DMS53 (cell line): ENCODE measurements around the gene MRPS35.

Experiments used
- DNase-seq: peaks from one replicate; lab custom pipeline; 2025; lab: John Stamatoyannopoulos, UW

MRPS35 gene

DNA sequence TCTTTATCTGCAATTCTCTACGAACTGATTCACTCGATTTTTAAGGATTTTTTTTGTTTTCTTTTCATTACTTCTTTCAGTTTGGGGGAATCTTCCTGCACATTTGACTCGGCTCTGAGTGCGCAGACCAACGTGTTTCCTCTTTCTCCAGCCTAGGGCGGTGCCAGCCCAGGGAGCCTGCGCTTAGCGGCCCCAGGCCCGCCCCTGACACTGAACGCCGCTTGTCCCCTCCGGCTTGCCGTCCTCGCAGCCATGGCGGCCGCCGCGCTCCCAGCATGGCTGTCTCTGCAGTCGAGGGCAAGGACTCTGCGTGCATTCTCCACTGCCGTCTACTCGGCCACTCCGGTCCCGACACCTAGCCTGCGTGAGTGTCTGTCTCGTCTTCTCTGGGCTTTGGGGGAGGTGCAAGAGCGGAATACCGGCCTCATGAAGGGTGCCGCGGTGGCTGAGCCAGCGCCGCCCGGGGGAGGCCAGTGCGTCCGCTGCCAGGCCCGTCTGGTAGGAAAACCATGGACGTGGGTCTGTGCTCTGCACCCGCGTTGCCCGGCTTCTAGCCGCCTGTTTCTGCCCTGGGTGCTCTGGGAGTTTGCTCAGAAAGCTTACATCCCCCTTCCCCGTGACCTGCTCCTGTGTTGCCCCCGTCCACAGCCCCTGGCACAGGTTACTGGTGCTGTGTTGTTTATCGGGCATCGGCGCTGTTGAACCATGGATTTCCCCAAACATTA is at the start of gene MRPS35:
Gene MRPS35 (plus strand): TSS at position 241 of the 725 bp plus-strand sequence. CDS start 12 bp downstream, at position 253.
- DNase-seq, result peak; percentile 99

GRCh38 chr12:27665704-27666103 is 44.9 kb upstream of the MRPS35 start:
- no peak for DNase-seq

GRCh38 chr12:27666510-27666909 is 44.1 kb upstream of the MRPS35 start:
- no peak for DNase-seq

DNA sequence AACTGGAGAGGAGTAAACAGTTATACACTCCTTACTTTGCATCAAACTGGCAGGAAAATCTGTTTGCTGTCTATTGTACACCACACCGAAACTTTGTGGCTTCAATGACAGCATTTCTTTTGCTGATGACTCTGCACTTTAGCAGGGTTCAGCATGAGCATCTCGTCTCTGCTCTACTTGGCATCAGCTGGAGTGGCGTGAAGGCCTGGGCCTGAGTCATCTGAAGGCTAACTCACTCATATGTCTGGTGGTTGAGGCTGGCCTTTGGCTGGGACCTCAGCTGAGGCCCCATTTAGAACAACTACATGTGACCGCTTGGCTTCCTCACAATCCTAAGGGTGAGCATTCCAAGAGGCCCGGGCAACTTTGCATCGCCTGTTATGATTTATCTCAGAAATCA is 43.1 kb upstream of the MRPS35 start:
- DNase-seq, result no peak

DNA sequence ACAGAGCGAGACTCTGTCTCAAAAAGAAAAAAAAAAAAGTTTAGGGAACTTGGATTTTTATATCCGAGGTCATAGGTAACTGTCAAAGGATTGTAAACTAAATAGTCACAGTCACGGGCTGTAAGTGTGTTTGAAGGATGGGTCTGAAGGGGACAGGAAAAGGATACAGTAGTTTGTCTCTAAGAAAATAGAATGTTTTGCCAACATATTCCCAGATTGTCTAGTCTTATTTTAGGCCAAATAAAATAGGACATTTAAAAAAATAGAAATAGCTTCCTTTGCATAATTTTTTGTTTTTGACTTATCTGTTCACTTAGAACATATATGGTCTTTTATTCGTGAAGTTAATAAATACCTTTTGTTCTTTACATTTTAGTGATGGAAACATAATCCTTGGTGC is 38.6 kb upstream of the MRPS35 start:
- DNase-seq, result no peak

DNA sequence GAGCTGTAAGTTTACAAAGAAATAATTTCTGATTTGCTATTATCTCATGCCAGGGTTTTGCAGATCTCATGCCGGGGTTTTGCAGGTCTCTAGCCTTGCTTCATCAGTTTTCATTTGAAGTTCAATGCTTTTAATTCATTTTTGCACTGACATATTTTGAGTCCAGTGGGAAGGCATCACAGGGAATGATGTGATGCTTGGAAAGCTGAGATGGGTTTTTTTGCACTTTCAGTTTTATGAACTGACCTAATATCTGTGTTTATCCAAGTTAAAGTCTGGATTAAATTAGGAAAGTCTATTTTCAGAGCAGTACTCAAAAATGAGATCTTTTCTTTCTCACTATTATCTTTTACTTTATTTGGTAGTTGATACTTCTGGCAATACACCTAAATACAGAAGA is 38.0 kb upstream of the MRPS35 start:
- no peak for DNase-seq

GRCh38 chr12:27673101-27673718 is 37.4 kb upstream of the MRPS35 start:
- no peak for DNase-seq

GRCh38 chr12:27674989-27675388 is 35.6 kb upstream of the MRPS35 start:
- no peak for DNase-seq

GRCh38 chr12:27680619-27681018 is 30.0 kb upstream of the MRPS35 start:
- no peak for DNase-seq

GRCh38 chr12:27682534-27682933 is 28.1 kb upstream of the MRPS35 start:
- DNase-seq, result no peak

GRCh38 chr12:27685274-27685673 is 25.4 kb upstream of the MRPS35 start:
- no peak for DNase-seq

GRCh38 chr12:27686147-27686546 is 24.5 kb upstream of the MRPS35 start:
- no peak for DNase-seq

GRCh38 chr12:27688671-27689070 is 22.0 kb upstream of the MRPS35 start:
- DNase-seq, result no peak

GRCh38 chr12:27689558-27690180 is 21.0 kb upstream of the MRPS35 start:
- DNase-seq, result no peak

- DNase-seq, result no peak
These were observed 17.2 kb upstream of the MRPS35 start for GRCh38 chr12:27693403-27693802.

DNA sequence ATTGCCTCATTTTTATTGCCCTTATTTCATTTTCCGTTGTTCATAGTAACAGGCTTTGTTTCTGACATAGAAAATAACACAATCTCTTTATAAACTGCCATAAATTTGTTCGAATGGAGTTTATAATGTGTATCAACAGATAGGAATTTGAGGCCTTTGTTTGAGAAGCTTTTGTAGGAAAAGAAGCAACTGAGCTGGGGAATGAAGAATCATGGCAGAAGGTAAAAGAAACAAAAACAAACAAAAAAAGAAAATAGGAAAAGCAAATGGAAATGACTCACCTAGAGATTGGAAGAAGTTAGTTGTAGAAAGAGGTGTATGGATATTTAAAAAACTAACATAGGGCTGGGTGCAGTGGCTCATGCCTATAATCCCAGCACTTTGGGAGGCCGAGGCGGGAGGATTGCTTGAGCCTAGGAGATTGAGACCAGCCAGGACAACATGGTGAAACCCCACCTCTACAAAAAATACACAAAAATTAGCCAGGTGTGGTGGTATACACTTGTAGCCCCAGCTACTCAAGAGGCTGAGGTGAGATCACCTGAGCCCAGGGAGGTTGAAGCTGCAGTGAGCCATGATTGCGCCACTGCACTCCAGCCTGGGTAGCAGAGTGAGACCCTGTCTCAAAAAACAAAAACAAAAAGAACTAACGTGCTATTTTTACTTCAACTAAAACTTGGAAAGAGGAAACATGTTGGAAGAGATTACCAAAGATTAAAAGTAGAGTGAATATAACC is 14.9 kb upstream of the MRPS35 start:
- DNase-seq, result peak; percentile 47

DNA sequence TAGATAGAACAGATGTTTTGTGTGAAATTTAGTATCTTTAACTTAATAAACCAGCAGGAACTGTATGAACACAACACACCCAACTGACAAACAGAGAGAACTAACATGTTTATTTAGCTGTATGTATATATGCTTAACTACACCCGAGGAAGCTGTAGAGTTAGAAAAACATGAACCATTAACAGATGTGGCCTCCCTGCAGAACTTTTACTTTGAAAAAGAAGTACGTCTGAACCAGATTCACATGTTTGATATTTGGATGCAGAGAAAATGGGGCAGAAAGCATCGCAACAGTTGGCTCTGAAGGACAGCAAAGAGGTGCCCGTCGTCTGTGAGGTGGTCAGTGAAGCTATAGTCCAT is 14.4 kb upstream of the MRPS35 start, which contains the start of gene REP15:
Gene REP15 (plus strand): TSS at position 155 of the 360 bp plus-strand sequence. CDS start 116 bp downstream, at position 271.
- DNase-seq, result peak; percentile 42

- DNase-seq, result no peak
These were observed 13.6 kb upstream of the MRPS35 start for GRCh38 chr12:27696864-27697564.

DNA sequence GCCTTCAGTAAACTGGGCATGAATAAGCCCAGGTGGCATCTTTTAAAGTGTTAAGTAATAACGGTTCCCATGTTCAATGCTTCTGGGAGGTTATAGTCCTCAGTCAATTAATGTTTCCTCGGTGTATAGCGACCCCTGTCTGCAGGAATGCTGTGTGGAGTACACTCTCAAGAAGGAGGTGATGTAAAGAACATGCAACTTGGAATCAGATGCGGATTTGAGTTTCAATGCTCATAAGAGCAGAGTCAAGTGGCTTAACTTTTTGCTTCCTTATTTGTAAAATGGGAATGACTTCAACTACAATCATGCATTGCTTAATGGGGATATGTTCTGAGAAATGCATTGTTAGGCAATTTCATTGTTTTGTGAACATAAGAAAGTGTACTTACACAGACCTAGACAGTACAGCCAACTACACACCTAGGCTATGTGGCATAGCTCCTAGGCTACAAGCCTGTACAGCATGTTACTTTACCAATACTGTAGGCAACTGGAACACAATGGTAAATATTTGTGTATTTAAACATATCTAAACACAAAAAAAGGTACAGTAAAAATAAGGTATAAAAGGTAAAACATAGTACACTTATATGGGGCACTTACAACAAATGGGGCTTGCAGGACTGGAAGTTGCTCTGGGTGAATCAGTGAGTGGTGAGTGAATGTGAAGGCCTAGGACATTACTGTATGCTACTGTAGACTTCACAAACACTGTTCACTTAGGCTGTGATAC is 6.7 kb upstream of the MRPS35 start:
- peak; percentile 93 for DNase-seq

DNA sequence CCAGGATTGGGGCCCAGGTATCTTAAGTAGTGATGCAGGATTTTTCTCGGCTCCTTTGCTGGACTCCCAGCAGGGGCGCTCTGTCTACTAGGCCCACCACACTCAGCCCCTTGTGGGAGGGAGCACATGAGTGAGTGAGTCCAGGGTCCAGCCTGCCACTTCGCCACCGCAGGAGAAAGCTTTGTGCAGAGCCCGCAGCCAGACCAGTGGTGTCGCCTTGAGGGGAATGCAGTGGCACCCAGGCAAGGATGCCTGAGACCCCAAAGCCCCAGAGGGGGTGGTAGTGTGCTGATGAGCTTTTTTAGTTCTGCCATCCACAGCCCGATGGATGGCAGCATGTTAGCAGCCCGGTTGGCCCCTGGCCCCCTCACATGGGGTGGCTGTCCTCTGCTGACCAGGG is 5.4 kb upstream of the MRPS35 start:
- no peak for DNase-seq

DNA sequence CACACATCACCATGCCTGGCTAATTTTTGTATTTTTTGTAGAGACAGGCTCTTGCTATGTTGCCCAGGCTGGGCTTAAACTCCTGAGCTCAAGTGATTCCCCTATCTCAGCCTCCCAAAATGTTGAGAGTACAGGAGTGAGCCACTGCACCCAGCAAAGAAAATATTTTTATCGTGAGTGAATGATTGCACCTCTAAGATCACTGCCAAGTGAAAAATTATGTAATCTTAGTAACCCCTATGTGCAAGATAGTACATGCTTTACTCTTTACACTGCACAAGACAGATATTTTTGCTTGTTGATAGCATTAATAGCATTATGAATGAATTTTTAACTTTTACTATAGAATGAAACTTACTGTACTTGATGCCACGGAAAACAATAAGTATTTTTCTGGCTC is 3.4 kb upstream of the MRPS35 start:
- no peak for DNase-seq
